ENCODE data around the gene LTBP3.
A peak's percentile ranks its signal among the peaks of the same experiment; 100 is the strongest.

The LTBP3 gene

DNA sequence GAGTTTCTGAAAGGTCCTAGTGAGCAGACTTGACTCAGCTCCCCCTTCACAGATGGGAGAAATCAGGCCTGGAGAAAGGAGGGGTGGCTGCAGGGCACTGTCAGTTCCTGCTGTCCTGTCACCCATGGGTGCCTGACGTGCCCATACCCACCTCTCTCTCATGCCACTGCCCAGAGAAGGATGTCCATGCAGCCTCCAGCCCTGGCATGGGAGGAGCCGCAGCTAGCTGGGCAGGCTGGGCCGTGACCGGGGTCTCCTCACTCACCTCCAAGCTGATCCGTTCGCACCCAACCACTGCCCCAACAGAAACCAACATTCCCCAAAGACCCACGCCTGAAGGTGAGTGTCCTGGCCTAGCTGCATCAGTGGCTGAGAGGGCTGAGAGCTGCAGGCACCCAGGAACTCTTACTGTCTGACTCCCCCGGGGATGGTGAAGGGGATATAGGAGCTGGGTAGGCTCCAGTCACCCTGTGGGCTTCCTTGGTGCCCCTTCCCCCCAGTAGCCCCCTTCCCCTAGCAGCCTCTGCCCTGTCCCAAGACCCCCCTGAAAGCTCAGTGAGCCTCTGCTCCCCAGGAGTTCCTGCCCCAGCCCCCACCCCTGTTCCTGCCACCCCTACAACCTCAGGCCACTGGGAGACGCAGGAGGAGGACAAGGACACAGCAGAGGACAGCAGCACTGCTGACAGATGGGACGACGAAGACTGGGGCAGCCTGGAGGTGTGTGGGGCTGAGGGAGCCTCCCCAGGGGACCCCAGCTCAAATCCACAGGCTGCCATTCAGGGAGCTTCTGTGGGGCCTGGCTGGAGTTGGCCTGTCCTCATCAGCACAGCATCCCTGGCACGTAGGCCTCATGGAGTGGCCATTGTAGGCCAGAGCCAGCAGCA, 21.5 kb downstream of the LTBP3 start:
- Histone ChIP-seq H3K4me1 (ENCODE audit: control insufficient read depth, insufficient read depth, low read length) (peaks cover 22% of the 10 kb centered on the region), H3K36me3 (ENCODE audit: insufficient read depth, low read length) (peaks cover 66% of the 10 kb centered on the region), H3K27me3 (ENCODE audit: control insufficient read depth, insufficient read depth, low read length) (no peaks in the 10 kb centered on the region), H3K4me3 (ENCODE audit: low read length) (no peak overlapping the region), H3K9ac (ENCODE audit: low read depth, low read length) (no peak overlapping the region), H3K9me3 (replicated peaks; ENCODE audit: low read length) (no peaks in the 10 kb centered on the region), H3K4me2 (ENCODE audit: low read length) (no peak overlapping the region)

DNA sequence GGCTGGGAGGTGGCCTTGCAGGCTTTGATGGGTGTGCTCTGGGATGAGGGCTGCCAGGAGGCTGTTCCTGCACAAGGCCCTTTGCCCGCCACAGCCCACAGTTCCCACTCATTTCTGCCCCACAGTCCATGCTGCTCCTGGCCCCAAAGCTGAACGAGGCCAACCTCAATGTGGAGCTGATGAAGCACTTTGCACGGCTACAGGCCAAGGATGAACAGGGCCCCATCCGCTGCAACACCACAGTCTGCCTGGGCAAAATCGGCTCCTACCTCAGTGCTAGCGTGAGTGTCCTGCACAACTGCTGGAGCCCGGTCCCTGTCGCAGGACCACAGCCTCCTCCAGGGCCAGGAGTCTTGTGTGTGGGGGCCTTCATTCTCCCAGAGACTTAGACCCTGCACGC, 23.1 kb downstream of the LTBP3 start:
- Histone ChIP-seq H3K4me2 (ENCODE audit: low read length) (no peak overlapping the region), H3K4me1 (ENCODE audit: control insufficient read depth, insufficient read depth, low read length) (peaks cover 8% of the 10 kb centered on the region), H3K36me3 (ENCODE audit: insufficient read depth, low read length) (peaks cover 74% of the 10 kb centered on the region), H3K9me3 (replicated peaks; ENCODE audit: low read length) (no peaks in the 10 kb centered on the region), H3K27me3 (ENCODE audit: control insufficient read depth, insufficient read depth, low read length) (no peaks in the 10 kb centered on the region), H3K9ac (ENCODE audit: low read depth, low read length) (no peak overlapping the region), H3K4me3 (ENCODE audit: low read length) (no peak overlapping the region)

DNA sequence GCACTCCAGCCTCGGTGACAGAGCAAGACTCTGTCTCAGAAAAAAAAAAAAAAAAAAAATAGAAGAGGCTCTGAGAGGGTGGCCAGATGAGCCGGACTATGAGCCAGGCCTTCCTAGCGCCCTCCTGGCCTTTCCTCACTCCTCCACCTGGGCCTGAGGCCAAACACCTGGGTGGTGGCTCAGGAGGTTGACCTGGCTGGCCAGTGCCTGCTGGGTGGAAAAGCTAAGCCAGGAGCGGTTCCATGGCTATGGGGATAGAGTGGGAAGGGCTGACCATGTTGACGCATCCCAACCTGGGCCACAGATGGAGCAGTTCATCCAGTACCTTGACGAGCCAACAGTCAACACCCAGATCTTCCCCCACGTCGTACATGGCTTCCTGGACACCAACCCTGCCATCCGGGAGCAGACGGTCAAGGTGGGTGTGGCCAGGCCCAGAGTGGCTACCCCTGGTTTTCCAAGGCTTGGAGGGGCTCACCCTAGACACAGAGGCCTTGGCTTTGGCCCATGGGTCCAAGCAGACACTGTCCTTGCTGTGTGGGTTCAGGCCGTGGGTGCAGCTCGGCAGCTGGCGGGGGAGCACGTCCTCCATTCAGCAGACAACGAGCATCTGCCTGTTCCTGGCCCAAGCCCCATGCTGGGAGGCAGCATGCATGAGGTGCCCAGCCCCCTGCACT, 25.6 kb downstream of the LTBP3 start:
- Histone ChIP-seq H3K4me3 (ENCODE audit: low read length) (no peak overlapping the region), H3K27me3 (ENCODE audit: control insufficient read depth, insufficient read depth, low read length) (no peaks in the 10 kb centered on the region), H3K4me1 (ENCODE audit: control insufficient read depth, insufficient read depth, low read length) (no peaks in the 10 kb centered on the region), H3K36me3 (ENCODE audit: insufficient read depth, low read length) (peaks cover 77% of the 10 kb centered on the region), H3K9me3 (replicated peaks; ENCODE audit: low read length) (no peaks in the 10 kb centered on the region), H3K4me2 (ENCODE audit: low read length) (no peak overlapping the region), H3K9ac (ENCODE audit: low read depth, low read length) (no peak overlapping the region)

DNA sequence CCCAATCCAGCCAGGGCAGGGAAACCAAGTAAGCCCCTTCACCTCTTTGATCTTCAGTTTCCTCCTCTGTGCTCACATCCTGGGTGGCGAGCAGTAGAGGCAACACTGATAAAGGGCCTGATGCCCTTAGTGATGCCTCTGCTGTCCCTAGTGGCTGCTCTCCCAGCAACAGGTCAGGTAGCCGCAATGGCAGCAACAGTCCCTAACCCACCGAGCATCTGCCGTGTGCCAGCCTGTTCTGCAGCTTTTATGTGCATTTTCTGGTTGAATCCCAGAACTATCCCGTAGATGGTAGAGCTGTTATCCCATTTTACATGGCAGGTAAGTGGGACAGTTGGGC, 28.0 kb downstream of the LTBP3 start:
- no peaks in the 10 kb centered on the region for H3K9me3 ChIP-seq (replicated peaks; ENCODE audit: low read length)
- H3K36me3 ChIP-seq (ENCODE audit: insufficient read depth, low read length), result peaks cover 72% of the 10 kb centered on the region
- H3K4me2 ChIP-seq (ENCODE audit: low read length), result no peak overlapping the region
- no peak overlapping the region for H3K9ac ChIP-seq (ENCODE audit: low read depth, low read length)
- peaks cover 14% of the 10 kb centered on the region for H3K4me1 ChIP-seq (ENCODE audit: control insufficient read depth, insufficient read depth, low read length)
- no peaks in the 10 kb centered on the region for H3K27me3 ChIP-seq (ENCODE audit: control insufficient read depth, insufficient read depth, low read length)
- no peak overlapping the region for H3K4me3 ChIP-seq (ENCODE audit: low read length)

DNA sequence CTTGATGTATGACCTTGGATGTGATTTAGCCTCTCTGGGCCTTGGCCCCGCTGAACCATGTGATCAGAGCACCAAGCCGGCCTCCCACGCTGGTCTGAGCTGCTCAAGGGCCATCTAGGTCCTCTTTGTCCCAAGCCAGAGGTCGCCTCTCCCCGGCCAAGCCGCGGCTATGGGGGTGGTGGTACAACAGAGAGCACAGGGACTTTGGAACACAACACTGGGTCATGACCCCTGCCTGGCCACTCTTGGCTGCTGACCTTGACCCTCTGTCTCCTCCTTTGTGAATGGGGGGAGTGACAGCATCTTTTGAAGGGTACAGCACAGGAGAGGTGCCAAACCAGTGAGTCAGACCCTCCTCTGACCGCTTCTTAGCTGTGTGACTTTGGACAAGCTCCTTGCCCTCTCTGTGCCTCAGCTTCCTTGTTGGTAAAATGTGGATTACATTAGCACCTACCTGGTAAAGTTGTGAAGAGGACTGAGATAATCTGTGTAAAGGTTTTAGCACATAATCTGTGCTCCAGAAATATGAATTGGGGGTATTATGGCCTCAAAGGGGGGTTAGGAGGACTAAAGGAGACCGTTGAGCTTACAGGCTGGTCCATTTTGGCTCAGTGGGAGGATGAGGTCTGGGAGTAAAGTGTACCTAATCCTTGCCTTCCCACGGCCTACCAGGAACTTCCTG, 28.5 kb downstream of the LTBP3 start:
- H3K9ac ChIP-seq (ENCODE audit: low read depth, low read length), result no peak overlapping the region
- H3K4me1 ChIP-seq (ENCODE audit: control insufficient read depth, insufficient read depth, low read length), result peaks cover 14% of the 10 kb centered on the region
- H3K36me3 ChIP-seq (ENCODE audit: insufficient read depth, low read length), result peaks cover 69% of the 10 kb centered on the region

DNA sequence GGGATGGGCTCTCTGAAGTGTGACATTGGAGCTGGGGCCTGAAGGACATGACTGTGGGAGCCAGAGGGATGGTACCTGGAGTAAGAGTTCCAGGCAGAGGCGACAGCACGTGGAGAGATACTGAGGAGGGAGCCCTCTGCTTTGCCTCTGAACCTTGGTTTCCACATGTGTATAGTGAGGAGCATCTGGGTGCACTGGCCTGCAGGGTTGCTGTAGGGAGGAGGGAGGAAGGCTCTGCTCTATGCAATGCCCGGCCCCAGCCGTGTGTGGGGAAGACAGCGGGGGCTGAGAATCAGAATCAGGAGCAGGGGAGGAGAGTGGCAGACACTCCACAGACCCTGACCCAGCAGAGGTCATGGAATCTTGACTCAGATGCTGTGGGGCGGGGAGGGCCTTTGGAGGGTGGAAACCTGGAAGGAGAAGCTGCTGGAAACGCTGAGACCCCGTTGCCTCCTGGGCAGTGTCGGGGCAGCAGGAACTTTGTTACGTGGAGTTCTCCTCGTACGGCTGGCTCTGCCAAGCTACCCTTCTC, 29.3 kb downstream of the LTBP3 start:
- Histone ChIP-seq H3K4me3 (ENCODE audit: low read length) (no peak overlapping the region), H3K27me3 (ENCODE audit: control insufficient read depth, insufficient read depth, low read length) (no peaks in the 10 kb centered on the region), H3K36me3 (ENCODE audit: insufficient read depth, low read length) (peaks cover 69% of the 10 kb centered on the region), H3K4me1 (ENCODE audit: control insufficient read depth, insufficient read depth, low read length) (peaks cover 22% of the 10 kb centered on the region), H3K4me2 (ENCODE audit: low read length) (no peak overlapping the region), H3K9ac (ENCODE audit: low read depth, low read length) (no peak overlapping the region), H3K9me3 (replicated peaks; ENCODE audit: low read length) (no peaks in the 10 kb centered on the region)

More for the DNA sequence above, 28.5 kb downstream of the LTBP3 start:
- H3K4me3 ChIP-seq (ENCODE audit: low read length), result no peak overlapping the region
- no peaks in the 10 kb centered on the region for H3K9me3 ChIP-seq (replicated peaks; ENCODE audit: low read length)
- H3K4me2 ChIP-seq (ENCODE audit: low read length), result no peak overlapping the region
- no peaks in the 10 kb centered on the region for H3K27me3 ChIP-seq (ENCODE audit: control insufficient read depth, insufficient read depth, low read length)

DNA sequence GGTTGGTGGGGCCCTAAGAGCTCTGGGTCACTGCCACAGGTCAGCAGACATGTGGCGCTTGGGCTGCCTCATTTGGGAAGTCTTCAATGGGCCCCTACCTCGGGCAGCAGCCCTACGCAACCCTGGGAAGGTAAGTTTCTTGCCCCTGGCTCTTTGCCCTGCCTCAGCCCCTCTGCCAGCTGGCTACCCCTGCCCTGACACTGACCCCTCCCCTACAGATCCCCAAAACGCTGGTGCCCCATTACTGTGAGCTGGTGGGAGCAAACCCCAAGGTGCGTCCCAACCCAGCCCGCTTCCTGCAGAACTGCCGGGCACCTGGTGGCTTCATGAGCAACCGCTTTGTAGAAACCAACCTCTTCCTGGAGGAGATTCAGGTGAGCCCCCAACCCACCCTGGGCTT, 31.4 kb downstream of the LTBP3 start:
- Histone ChIP-seq H3K9me3 (replicated peaks; ENCODE audit: low read length) (no peaks in the 10 kb centered on the region), H3K4me3 (ENCODE audit: low read length) (no peak overlapping the region)

DNA sequence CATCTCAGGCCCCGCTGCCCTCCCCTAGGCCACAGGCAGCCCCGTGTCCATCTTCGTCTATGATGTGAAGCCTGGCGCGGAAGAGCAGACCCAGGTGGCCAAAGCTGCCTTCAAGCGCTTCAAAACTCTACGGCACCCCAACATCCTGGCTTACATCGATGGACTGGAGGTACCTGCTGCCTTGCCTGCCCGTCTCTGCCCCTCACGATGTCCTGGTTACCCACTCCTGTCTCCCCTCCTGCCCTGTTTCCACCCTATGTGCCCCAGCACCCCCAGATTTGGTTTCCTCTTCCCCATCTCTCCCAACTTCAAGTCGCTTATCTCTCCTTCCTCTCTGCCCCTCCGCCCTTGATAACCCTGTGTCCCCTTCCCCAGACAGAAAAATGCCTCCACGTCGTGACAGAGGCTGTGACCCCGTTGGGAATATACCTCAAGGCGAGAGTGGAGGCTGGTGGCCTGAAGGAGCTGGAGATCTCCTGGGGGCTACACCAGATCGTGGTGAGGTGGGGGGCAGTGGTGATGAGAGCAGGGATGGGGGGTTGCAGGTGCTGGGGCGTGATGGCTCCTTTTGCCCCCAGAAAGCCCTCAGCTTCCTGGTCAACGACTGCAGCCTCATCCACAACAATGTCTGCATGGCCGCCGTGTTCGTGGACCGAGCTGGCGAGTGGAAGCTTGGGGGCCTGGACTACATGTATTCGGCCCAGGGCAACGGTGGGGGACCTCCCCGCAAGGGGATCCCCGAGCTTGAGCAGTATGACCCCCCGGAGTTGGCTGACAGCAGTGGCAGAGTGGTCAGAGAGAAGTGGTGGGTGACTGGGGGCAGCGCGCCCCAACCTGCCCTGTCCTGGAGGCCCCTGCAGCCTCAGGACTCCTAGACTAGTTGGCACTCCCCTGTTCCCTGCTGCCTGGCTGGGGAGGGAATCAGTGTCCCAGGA, 32.3 kb downstream of the LTBP3 start:
- H3K27me3 ChIP-seq (ENCODE audit: control insufficient read depth, insufficient read depth, low read length), result no peaks in the 10 kb centered on the region
- peaks cover 43% of the 10 kb centered on the region for H3K36me3 ChIP-seq (ENCODE audit: insufficient read depth, low read length)
- H3K9ac ChIP-seq (ENCODE audit: low read depth, low read length), result peak overlapping the region; percentile 98
- no peaks in the 10 kb centered on the region for H3K9me3 ChIP-seq (replicated peaks; ENCODE audit: low read length)
- peak overlapping the region; percentile 77 for H3K4me3 ChIP-seq (ENCODE audit: low read length)
- H3K4me1 ChIP-seq (ENCODE audit: control insufficient read depth, insufficient read depth, low read length), result peaks cover 22% of the 10 kb centered on the region
- H3K4me2 ChIP-seq (ENCODE audit: low read length), result peak overlapping the region; percentile 89

More for the DNA sequence above, 31.4 kb downstream of the LTBP3 start:
- Histone ChIP-seq H3K27me3 (ENCODE audit: control insufficient read depth, insufficient read depth, low read length) (no peaks in the 10 kb centered on the region), H3K9ac (ENCODE audit: low read depth, low read length) (peak overlapping the region; percentile 98), H3K4me2 (ENCODE audit: low read length) (peak overlapping the region; percentile 89), H3K36me3 (ENCODE audit: insufficient read depth, low read length) (peaks cover 53% of the 10 kb centered on the region), H3K4me1 (ENCODE audit: control insufficient read depth, insufficient read depth, low read length) (peaks cover 22% of the 10 kb centered on the region)

DNA sequence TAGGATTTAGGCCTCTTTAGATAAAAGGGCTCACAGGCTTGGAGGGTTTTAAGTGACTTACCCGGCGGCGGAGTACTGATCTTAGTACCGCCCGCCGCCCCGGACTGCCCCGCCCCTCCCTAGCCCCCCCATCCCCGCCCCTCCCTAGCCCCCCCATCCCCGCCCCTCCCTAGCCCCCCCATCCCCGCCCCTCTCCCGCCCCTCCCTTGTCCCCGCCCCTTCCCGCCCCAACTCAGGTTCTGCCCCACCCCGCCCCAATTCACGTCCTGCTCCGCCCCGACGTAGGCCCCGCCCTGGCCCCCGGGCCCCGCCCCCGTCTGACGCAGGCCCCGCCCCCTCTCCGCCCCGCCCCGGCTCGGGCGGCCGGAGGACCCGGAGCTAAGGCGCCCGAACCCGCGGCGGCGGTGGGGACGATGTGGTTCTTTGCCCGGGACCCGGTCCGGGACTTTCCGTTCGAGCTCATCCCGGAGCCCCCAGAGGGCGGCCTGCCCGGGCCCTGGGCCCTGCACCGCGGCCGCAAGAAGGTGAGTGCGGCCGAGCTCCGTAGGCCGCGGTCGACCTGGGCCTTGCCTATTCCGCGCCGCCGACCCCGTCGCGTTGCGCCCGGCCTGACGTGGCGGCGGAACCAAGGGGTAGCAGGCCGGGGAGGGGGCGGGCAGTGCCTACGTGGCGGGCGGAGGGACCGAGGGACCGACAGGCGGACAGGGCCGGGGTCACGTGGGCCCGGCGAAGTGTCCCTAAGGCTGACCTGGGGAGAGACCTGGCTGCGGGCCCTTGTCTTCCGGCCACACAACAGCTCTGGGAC, 33.2 kb downstream of the LTBP3 start, which contains the start of gene SCYL1:
Gene SCYL1 (plus strand): TSS at position 343 of the 805 bp plus-strand sequence. CDS start 71 bp downstream, at position 414.
- Histone ChIP-seq H3K4me1 (ENCODE audit: control insufficient read depth, insufficient read depth, low read length) (peaks cover 22% of the 10 kb centered on the region), H3K36me3 (ENCODE audit: insufficient read depth, low read length) (peaks cover 35% of the 10 kb centered on the region), H3K9ac (ENCODE audit: low read depth, low read length) (peak within 1 kb of the TSS; percentile 98), H3K27me3 (ENCODE audit: control insufficient read depth, insufficient read depth, low read length) (no peaks in the 10 kb centered on the region), H3K4me2 (ENCODE audit: low read length) (peak within 1 kb of the TSS; percentile 89), H3K9me3 (replicated peaks; ENCODE audit: low read length) (no peaks in the 10 kb centered on the region), H3K4me3 (ENCODE audit: low read length) (peak within 1 kb of the TSS; percentile 77)
